Right lobe of liver (tissue), 6 donors: ENCODE data around the gene IDUA. TPM values are rescaled to one million over a fixed set of nuclear protein-coding genes. Genes with fewer than 3 reads are reported as not detected.

ENCODE experiments used
- ATAC-seq, 4 donors: fragments of 200-7000 bp; cut with Tn5 transposase; one replicate each; pipeline ENCODE4 v1.9.1; 2020; ENCODE audit warnings: mild to moderate bottlenecking in 4 of 4, moderate library complexity in 4 of 4
- DNase-seq, 3 donors: peaks; one replicate each; pipeline ENCODE4 v3.0.0-alpha.2; 2020
- H3K27ac ChIP-seq, 3 donors: fragments of 200-600 bp; one replicate each; pipeline ENCODE4 v1.8.0; 2022
- H3K27me3 ChIP-seq, 2 donors: fragments of 200-600 bp; one replicate each; pipeline ENCODE4 v1.8.0; 2022
- H3K36me3 ChIP-seq, 4 donors: fragments of 200-600 bp; sonication (generic) in 1 of 4; one replicate each; pipeline versions ENCODE4 v1.5.1 to v1.8.0; 2017 to 2022; ENCODE audit warnings: control low read depth in 1 of 4
- H3K4me1 ChIP-seq, 4 donors: fragments of 200-600 bp; sonication (generic) in 1 of 4; one replicate each; pipeline versions ENCODE4 v1.5.1 to v1.8.0; 2017 to 2022; ENCODE audit warnings: control low read depth in 1 of 4
- H3K4me3 ChIP-seq, 3 donors: fragments of 200-600 bp; one replicate each; pipeline ENCODE4 v1.8.0; 2022
- H3K9me3 ChIP-seq, 4 donors: fragments of 200-600 bp; sonication (generic) in 1 of 4; one replicate each; pipeline versions ENCODE4 v1.5.1 to v1.8.0; 2017 to 2022; ENCODE audit warnings: control low read depth in 1 of 4
- POLR2A ChIP-seq: fragments of 450-650 bp; IDR thresholded peaks from one replicate; pipeline ENCODE4 v1.6.1; 2017; ENCODE audit warnings: antibody characterized with exemption, mild to moderate bottlenecking
- WGBS: methylation state at CpG from one replicate; pipeline ENCODE4 v1.1.6; 2018; ENCODE audit warnings: low coverage, low lambda C conversion rate; ENCODE audit not compliant: insufficient coverage; ENCODE audit errors: missing lambda C conversion rate; 5-methylcytosine and 5-hydroxymethylcytosine counted together
- intact Hi-C, 2 donors: fragments of 100-400 bp; cut with DNase I; formaldehyde crosslinking; loops; one replicate each; pipeline versions ENCODE4 v1.11.2 to v1.14.1; 2022
- total RNA-seq, 6 experiments: library from RNA; depleted of rRNA in 2 of 6; stranded (reverse); fragments of >200 nt in 2 of 6; fragmentation: NEBNext Ultra II Directional in 3 of 6; extraction: Animal tissue kit (Norgen Biotek cat#: 25700) in 3 of 6; gene quantifications; one replicate each; pipeline versions ENCODE4 v1.1.0 to v1.2.4, GENCODE V29; 2016 to 2023
- TF ChIP-seq, protein P1 (sequence below), 4 donors: fragments of 200-600 bp in 3 of 4; fragments of 450-650 bp in 1 of 4; IDR thresholded peaks; one replicate each; pipeline versions ENCODE4 v1.5.1 to v1.8.0; 2016 to 2022; ENCODE audit warnings: antibody characterized with exemption in 4 of 4, mild to moderate bottlenecking in 2 of 4
- donor health status: DM: no; HTN: yes; CAD: no.
- donor health status: DM: no; HTN: no; CAD: no.
- donor health status: DM: no; HTN: no; CAD: no.
- donor health status: DM: no; HTN: yes; CAD: no.
- donor health status: DM: no; HTN: yes; CAD: no.

The IDUA gene
- total RNA-seq, 6 experiments from 2014 or later: 4.7 to 15.1 (median 11.0) TPM

GRCh38 chr4:995311-996026, 8.6 kb downstream of the IDUA start:
- peaks cover 0 to 16% (median 7%) of the 10 kb centered on the region in 4 donors for H3K4me1 ChIP-seq
- WGBS: 83% methylated on average over 5 of the region's 23 CpGs
- intact Hi-C loops: no loop called here
- H3K4me3 ChIP-seq: no peak overlapping the region
- no peak overlapping the region for H3K27ac ChIP-seq
- peaks cover 0 to 11% (median 2%) of the 10 kb centered on the region in 4 donors for H3K36me3 ChIP-seq
- no peaks in the 10 kb centered on the region for H3K27me3 ChIP-seq
- ATAC-seq (no peak), DNase-seq (no peak)
- no peak for TF ChIP-seq POLR2A
- TF ChIP-seq, protein P1, sequence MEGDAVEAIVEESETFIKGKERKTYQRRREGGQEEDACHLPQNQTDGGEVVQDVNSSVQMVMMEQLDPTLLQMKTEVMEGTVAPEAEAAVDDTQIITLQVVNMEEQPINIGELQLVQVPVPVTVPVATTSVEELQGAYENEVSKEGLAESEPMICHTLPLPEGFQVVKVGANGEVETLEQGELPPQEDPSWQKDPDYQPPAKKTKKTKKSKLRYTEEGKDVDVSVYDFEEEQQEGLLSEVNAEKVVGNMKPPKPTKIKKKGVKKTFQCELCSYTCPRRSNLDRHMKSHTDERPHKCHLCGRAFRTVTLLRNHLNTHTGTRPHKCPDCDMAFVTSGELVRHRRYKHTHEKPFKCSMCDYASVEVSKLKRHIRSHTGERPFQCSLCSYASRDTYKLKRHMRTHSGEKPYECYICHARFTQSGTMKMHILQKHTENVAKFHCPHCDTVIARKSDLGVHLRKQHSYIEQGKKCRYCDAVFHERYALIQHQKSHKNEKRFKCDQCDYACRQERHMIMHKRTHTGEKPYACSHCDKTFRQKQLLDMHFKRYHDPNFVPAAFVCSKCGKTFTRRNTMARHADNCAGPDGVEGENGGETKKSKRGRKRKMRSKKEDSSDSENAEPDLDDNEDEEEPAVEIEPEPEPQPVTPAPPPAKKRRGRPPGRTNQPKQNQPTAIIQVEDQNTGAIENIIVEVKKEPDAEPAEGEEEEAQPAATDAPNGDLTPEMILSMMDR (IDR thresholded peaks at IDR 0.05): no peak
- no peaks in the 10 kb centered on the region for H3K9me3 ChIP-seq

GRCh38 chr4:996030-996996, 9.5 kb downstream of the IDUA start:
- ATAC-seq: no peak
- H3K4me1 ChIP-seq: peaks cover 0 to 14% (median 5%) of the 10 kb centered on the region in 4 donors
- no peak overlapping the region for H3K27ac ChIP-seq
- DNase-seq: peak in 1 of 3 donors; percentile 21
- no peak overlapping the region for H3K4me3 ChIP-seq
- intact Hi-C loops: no loop called here
- no peak for TF ChIP-seq POLR2A
- TF ChIP-seq, protein P1 (IDR thresholded peaks at IDR 0.05): no peak
- WGBS: 65% methylated on average over 6 of the region's 15 CpGs
- peaks cover 0 to 2% (median 0%) of the 10 kb centered on the region in 4 donors for H3K36me3 ChIP-seq
- H3K9me3 ChIP-seq: no peaks in the 10 kb centered on the region
- H3K27me3 ChIP-seq: no peaks in the 10 kb centered on the region

- no peaks in the 10 kb centered on the region for H3K36me3 ChIP-seq
- H3K4me3 ChIP-seq: peak overlapping the region in 1 of 3 donors; percentile 16
- whole genome bisulfite sequencing: 23% methylated on average over 9 of the region's 25 CpGs
- H3K4me1 ChIP-seq: peaks cover 0 to 10% (median 3%) of the 10 kb centered on the region in 4 donors
- H3K27me3 ChIP-seq: no peaks in the 10 kb centered on the region
- H3K9me3 ChIP-seq: no peaks in the 10 kb centered on the region
- ATAC-seq (no peak), DNase-seq (no peak)
- H3K27ac ChIP-seq: no peak overlapping the region
- intact Hi-C loops: no loop called here
- TF ChIP-seq, protein P1 (IDR thresholded peaks at IDR 0.05): no peak
- TF ChIP-seq POLR2A: no peak
These were observed 10.1 kb downstream of the IDUA start for GRCh38 chr4:996997-997374.

- DNase-seq: no peak
These were observed 10.7 kb downstream of the IDUA start for GRCh38 chr4:997375-998071.

More at GRCh38 chr4:997375-998071, 10.7 kb downstream of the IDUA start:
- TF ChIP-seq, protein P1 (IDR thresholded peaks at IDR 0.05): no peak
- TF ChIP-seq POLR2A: no peak
- peak overlapping the region in 2 of 3 donors; percentile 16 to 23 for H3K4me3 ChIP-seq
- H3K27me3 ChIP-seq: peaks cover 0 to 5% of the 10 kb centered on the region in 2 donors
- intact Hi-C loops: no loop called here
- ATAC-seq: no peak
- 7% methylated on average over 8 of the region's 68 CpGs for WGBS
- no peaks in the 10 kb centered on the region for H3K36me3 ChIP-seq
- H3K4me1 ChIP-seq: peaks cover 0 to 15% (median 3%) of the 10 kb centered on the region in 4 donors
- H3K9me3 ChIP-seq: no peaks in the 10 kb centered on the region
- no peak overlapping the region for H3K27ac ChIP-seq
